Measurements from ENCODE around the gene HS3ST3B1. TPM values are rescaled to one million over a fixed set of nuclear protein-coding genes. Genes with fewer than 3 reads are reported as not detected.

Gene HS3ST3B1
- total and polyA plus RNA-seq, 2 experiments from 2014 or later = 8.1 to 17.7 TPM

GRCh38 chr17:14360856-14361255, 60.0 kb downstream of the HS3ST3B1 start:
- H3F3A ChIP-seq (replicated peaks; ENCODE audit: low read depth) = no peaks in the 10 kb centered on the region; the same call in 1 of the 2 replicates
- H3K36me3 ChIP-seq (ENCODE audit: insufficient read depth) = no peaks in the 10 kb centered on the region
- TF ChIP-seq EZH2 (IDR thresholded peaks at IDR 0.05; ENCODE audit: low read depth, unreplicated experiment) (no peak), ZNF114 (CRISPR knock-in tag; IDR thresholded peaks at IDR 0.05) (no peak), JUNB (IDR thresholded peaks at IDR 0.05; ENCODE audit: unreplicated experiment) (no peak), ZNF462 (CRISPR knock-in tag; IDR thresholded peaks at IDR 0.05) (no peak), EZH2phosphoT487 (IDR thresholded peaks at IDR 0.05; ENCODE audit: unreplicated experiment) (no peak), CTCF (conservative IDR thresholded peaks at IDR 0.05; ENCODE audit: low read depth in 2 of 2) (no peak), ZNF331 (CRISPR knock-in tag; IDR thresholded peaks at IDR 0.05; ENCODE audit: low read depth) (no peak), STAT1 (IDR thresholded peaks at IDR 0.05; ENCODE audit: unreplicated experiment) (no peak), POLR2AphosphoS5 (IDR thresholded peaks at IDR 0.05; ENCODE audit: low read depth) (no peak)
- peaks cover 9% of the 10 kb centered on the region; the same call in 2 of the 3 replicates for H3K4me1 Mint-ChIP-seq
- H3K27me3 Mint-ChIP-seq (ENCODE audit: insufficient read depth, low read depth, poor library complexity) = peaks cover 3% of the 10 kb centered on the region
- H3K79me2 ChIP-seq (replicated peaks; ENCODE audit: insufficient read depth) = no peaks in the 10 kb centered on the region
- peaks cover 13% of the 10 kb centered on the region; the same call in 1 of the 2 replicates for H3K4me1 ChIP-seq (ENCODE audit: insufficient read depth)
- H3K27ac ChIP-seq (ENCODE audit: low read depth) = no peak overlapping the region
- H2AFZ ChIP-seq = no peak overlapping the region
- no peaks in the 10 kb centered on the region for H3K27me3 ChIP-seq (ENCODE audit: insufficient read depth)
- H3K4me3 Mint-ChIP-seq = no peak overlapping the region
- no peak for DNase-seq (ENCODE audit: low spot score)
- ATAC-seq = no peak
- H3K9me2 ChIP-seq (ENCODE audit: insufficient read depth) = peaks cover 14% of the 10 kb centered on the region
- H3K4me3 ChIP-seq = no peak overlapping the region
- no peaks in the 10 kb centered on the region for H3K9me3 Mint-ChIP-seq
- no peak overlapping the region for H3K27ac Mint-ChIP-seq
- no peak overlapping the region for H3K4me2 ChIP-seq
- H3K36me3 Mint-ChIP-seq (ENCODE audit: low read depth) = no peaks in the 10 kb centered on the region
- no peaks in the 10 kb centered on the region for H4K20me1 ChIP-seq (replicated peaks; ENCODE audit: insufficient read depth)
